ENCODE results near the gene SP100. TPM values are rescaled to one million over a fixed set of nuclear protein-coding genes. Genes with fewer than 3 reads are reported as not detected.
"Not testable (repeated sequence)": the region's sequence is repeated elsewhere in the genome, so short reads cannot be mapped to it uniquely, and the experiment has no call there.

Gene SP100
- total and polyA plus RNA-seq, 5 experiments from 2014 or later, result 81.0 to 221 (median 174) TPM

DNA sequence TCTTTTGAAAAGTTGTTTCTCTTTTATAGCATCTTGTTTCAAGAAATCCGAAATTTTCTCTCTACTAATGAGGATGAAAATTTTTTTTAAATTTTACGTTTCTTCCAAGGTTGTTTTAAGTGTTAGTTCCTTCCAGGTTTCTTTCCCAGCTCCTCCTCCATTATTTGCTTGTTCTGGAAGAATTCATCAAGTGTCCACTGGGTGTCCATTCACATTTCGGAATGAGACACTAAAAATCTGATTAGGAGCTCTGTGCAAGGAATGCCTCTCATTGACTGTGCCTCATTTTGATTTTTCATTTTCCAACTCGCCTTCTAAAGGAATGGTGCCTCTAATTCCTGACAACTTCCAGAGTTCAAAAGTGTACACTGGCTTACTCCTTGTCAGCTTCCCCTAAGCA lies 6.1 kb downstream of the SP100 start:
- H3K27ac Mint-ChIP-seq, result peak overlapping the region in 5 of 10 donors; percentile 10 to 76 (median 72)

DNA sequence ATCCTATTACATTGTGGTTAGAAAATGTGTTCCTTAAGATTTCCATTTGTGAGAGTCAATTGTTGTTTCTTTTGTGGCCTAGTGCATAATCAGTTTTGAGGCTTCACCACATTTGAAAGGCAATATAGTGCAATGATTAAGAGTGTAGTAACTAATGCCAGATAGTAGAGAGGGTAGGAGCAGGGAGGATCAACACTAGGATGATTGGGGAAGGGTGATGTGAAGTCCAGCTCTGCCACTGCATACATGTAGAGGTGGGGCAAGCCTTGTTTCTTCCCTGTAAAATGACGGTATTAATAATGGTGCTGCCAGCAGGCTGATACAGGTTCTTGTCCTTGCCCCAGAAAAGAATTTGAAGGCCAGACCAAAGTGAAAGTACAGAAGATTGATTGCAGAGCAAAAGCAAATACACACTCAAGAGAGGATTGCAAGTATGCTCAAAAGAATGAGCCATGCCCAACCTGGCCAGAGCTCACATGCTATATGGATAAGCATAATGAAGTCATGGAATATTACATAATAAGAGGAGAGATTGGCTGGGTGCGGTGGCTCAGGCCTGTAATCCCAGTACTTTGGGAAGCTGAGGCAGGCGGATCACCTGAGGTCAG lies 8.0 kb downstream of the SP100 start:
- POLR2A ChIA-PET, result no interaction called here
- H3K27ac Mint-ChIP-seq, result peak overlapping the region; percentile 35 to 79 (median 70)
- H3K36me3 Mint-ChIP-seq, result peaks cover 24 to 75% (median 56%) of the 10 kb centered on the region in 3 donors
- peaks cover 50 to 94% (median 84%) of the 10 kb centered on the region in 4 donors for H3K4me1 Mint-ChIP-seq
- ATAC-seq (peak in 1 of 2 donors; percentile 35), DNase-seq (no peak)
- H3K27me3 Mint-ChIP-seq, result no peaks in the 10 kb centered on the region
- peak overlapping the region; percentile 7 to 93 (median 56) for H3K4me3 Mint-ChIP-seq
- peaks cover 0 to 9% (median 3%) of the 10 kb centered on the region in 9 donors for H3K9me3 Mint-ChIP-seq

More for the DNA sequence above, 6.1 kb downstream of the SP100 start:
- H3K36me3 Mint-ChIP-seq, result peaks cover 14 to 68% (median 42%) of the 10 kb centered on the region in 3 donors
- DNase-seq (no peak), ATAC-seq (no peak)
- peak overlapping the region in 9 of 10 donors; percentile 15 to 93 (median 53) for H3K4me3 Mint-ChIP-seq
- no peaks in the 10 kb centered on the region for H3K9me3 Mint-ChIP-seq
- POLR2A ChIA-PET, result no interaction called here
- H3K4me1 Mint-ChIP-seq, result peaks cover 54 to 98% (median 88%) of the 10 kb centered on the region in 4 donors
- no peaks in the 10 kb centered on the region for H3K27me3 Mint-ChIP-seq

DNA sequence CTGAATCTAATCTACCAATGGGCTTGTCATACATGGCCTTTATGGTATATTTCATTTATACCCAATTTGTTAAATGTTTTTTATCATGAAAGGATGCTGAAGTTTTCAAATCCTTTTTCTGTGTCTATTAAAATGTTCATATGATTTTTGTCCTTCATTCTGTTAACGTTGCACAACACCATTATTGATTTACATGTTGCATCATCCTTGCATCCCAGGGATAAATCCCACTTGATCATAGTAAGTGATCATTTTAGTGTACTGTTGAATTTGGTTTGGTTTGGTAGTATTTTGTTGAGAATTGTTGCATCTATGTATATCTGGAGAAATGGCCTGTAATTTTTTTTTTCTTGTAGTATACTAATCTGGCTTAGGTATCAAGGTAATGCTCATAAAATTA lies 9.4 kb downstream of the SP100 start:
- H3K4me3 Mint-ChIP-seq, result peak overlapping the region in 8 of 10 donors; percentile 25 to 93 (median 70)
- ATAC-seq (no peak), DNase-seq (no peak)
- H3K27ac Mint-ChIP-seq, result peak overlapping the region in 9 of 10 donors; percentile 9 to 76 (median 53)
- H3K4me1 Mint-ChIP-seq, result peaks cover 42 to 86% (median 79%) of the 10 kb centered on the region in 4 donors
- H3K27me3 Mint-ChIP-seq, result no peaks in the 10 kb centered on the region
- H3K36me3 Mint-ChIP-seq, result peaks cover 31 to 84% (median 63%) of the 10 kb centered on the region in 3 donors
- POLR2A ChIA-PET, result no interaction called here
- peaks cover 0 to 19% (median 9%) of the 10 kb centered on the region in 9 donors for H3K9me3 Mint-ChIP-seq

DNA sequence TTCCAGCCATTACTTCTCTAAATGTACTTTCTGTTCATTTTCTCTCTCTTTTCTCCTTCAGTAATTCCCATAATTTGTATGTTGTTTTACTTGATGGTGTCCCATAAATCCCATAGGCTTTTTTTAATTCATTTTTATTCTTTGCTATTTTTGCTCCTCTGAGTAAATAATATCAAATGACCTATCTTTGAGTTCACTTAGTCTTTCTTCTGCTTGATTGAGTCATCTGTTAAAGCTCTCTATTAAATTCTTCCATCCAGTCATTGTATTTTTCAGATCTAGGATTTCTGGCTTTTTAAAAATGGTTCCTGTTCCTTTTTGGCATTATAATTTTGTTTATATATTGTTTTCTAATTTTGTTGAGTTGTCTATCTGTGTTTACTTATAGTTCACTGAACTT lies 13.5 kb downstream of the SP100 start:
- ATAC-seq, result no peak
- Mint-ChIP-seq H3K36me3 (peaks cover 36 to 75% (median 64%) of the 10 kb centered on the region in 3 donors), H3K4me3 (peak overlapping the region in 3 of 10 donors; percentile 9 to 34 (median 12))

DNA sequence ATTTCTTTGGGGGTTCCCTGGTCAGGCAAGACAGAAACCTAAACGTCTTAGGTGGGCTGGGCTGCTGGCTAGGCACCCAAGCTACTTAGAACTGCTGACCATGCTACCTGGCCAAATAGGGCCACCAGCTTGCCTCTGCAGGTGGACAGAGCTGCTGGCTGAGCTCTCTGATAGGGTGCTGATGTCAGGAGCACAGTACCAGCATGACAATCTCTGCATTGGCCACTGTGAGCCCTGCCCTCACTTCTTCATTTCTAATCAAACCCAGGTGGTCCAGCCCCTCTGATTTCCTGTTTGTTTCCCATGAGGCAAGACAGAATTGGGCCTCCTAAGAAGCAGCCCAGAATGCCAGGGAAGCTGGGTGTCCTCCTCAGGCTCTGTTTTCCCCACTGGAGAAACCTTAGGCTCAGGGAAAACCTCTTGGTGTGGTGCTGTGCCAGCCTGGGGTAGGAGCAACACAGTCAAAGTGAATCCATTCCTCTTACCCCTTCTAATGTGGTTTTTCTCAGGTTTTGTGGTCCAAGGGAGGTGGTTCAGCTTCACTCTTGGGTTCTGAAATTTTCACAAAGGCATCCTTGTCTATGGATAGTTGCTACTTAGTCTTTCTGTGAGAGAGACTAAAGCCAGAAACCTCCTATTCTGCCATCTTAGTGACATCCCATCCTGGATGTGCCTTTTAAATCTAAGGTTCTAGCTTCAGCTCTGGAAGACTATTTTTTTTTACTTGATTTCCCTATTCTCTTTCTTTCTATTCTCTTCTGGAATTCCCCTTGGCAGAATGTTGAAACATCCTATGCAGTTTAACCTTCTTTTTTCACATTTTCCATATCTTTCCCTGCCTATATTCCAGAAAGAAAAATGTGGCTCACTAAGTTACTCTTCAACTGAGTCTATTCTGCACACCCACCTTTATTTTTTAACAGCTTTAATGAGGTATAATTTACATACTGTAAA lies 15.2 kb downstream of the SP100 start:
- H3K27ac Mint-ChIP-seq, result peak overlapping the region; percentile 10 to 81 (median 66)
- H3K4me1 Mint-ChIP-seq, result peaks cover 25 to 79% (median 55%) of the 10 kb centered on the region in 4 donors
- DNase-seq (peak in 3 of 10 donors; percentile 13 to 37 (median 37)), ATAC-seq (peak; percentile 77 to 80)
- H3K27me3 Mint-ChIP-seq, result no peaks in the 10 kb centered on the region
- peaks cover 41 to 67% (median 67%) of the 10 kb centered on the region in 3 donors for H3K36me3 Mint-ChIP-seq
- POLR2A ChIA-PET, result interaction anchor here (0.7 to 2.3 kb wide), 3 partner anchors 8 to 15 kb away, joined by 3 to 7 read pairs (median 3); partner anchors contain the start of gene SP100
- H3K4me3 Mint-ChIP-seq, result peak overlapping the region in 9 of 10 donors; percentile 12 to 75 (median 47)
- peaks cover 0 to 37% (median 11%) of the 10 kb centered on the region in 9 donors for H3K9me3 Mint-ChIP-seq

More for the DNA sequence above, 13.5 kb downstream of the SP100 start:
- Mint-ChIP-seq H3K27ac (peak overlapping the region in 4 of 10 donors; percentile 23 to 70 (median 52)), H3K27me3 (no peaks in the 10 kb centered on the region), H3K9me3 (peaks cover 0 to 23% (median 10%) of the 10 kb centered on the region in 9 donors), H3K4me1 (peaks cover 28 to 83% (median 67%) of the 10 kb centered on the region in 4 donors)
- POLR2A ChIA-PET, result no interaction called here
- DNase-seq, result no peak

DNA sequence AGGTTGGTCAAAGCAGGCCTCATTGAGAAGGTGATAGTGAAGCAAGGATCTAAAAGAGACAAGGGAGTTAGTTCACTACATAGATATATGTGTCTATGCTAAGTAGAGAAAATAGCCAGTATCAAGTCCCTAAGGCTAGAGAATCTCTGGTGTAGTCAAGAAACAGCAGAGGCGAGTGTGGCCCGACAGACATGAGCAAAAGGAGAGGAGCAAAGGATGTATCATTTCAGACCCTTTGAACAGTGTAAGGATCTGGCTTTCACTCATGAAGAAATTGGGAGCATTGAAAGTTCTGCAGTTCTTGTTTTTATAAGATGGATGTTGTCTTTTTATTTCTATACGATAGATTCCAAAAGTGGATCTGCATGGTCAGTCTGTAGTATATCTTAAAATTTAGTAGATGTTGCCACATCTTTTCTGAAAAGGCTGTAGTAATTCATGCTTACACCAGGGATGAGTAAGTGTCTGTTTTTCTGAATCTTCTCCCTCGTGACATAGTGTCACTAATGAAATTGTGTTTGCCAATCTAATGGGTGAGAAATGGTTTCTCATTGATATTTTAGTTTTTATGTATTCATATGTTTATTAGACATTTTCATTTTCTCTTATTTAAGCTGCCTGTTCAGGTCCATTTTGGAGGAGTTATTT lies 18.8 kb downstream of the SP100 start:
- Mint-ChIP-seq H3K27me3 (no peaks in the 10 kb centered on the region), H3K4me3 (peak overlapping the region in 4 of 10 donors; percentile 0 to 9 (median 6)), H3K36me3 (peaks cover 27 to 58% (median 52%) of the 10 kb centered on the region in 3 donors), H3K27ac (peak overlapping the region; percentile 35 to 91 (median 76)), H3K4me1 (peaks cover 24 to 80% (median 51%) of the 10 kb centered on the region in 4 donors), H3K9me3 (peaks cover 1 to 26% (median 7%) of the 10 kb centered on the region in 9 donors)
- DNase-seq, result no peak
- POLR2A ChIA-PET, result interaction anchor here (0.9 to 1.8 kb wide), 2 partner anchors 11 to 16 kb away, joined by 3 to 7 read pairs; no protein-coding TSS in a partner anchor
- ATAC-seq, result peak in 1 of 2 donors; percentile 7

DNA sequence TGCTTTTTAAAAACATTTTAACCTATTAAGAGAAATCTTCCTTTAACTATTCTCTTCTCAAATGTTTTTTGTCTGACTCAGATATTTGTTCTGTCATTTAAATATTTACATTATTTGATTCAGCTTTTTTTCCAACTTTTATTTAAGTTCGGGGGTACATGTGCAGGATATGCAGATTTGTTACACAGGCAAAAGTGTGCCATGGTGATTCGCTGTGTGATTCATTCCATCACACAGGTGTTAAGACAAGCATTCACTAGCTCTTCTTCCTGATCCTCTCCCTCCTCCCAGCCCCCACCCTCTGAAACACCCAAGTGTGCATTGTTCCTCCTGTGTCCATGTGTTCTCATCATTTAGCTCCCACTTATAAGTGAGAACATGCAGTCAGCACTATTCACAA lies 19.4 kb downstream of the SP100 start:
- Mint-ChIP-seq H3K27ac (peak overlapping the region in 7 of 10 donors; percentile 35 to 83 (median 68)), H3K4me3 (no peak overlapping the region), H3K27me3 (no peaks in the 10 kb centered on the region), H3K4me1 (peaks cover 24 to 77% (median 47%) of the 10 kb centered on the region in 4 donors), H3K9me3 (peaks cover 0 to 22% (median 6%) of the 10 kb centered on the region in 9 donors), H3K36me3 (peaks cover 27 to 54% (median 46%) of the 10 kb centered on the region in 3 donors)
- DNase-seq (no peak), ATAC-seq (no peak)
- POLR2A ChIA-PET, result interaction anchor here (0.9 to 1.8 kb wide), 2 partner anchors 10 to 17 kb away, joined by 3 to 7 read pairs; no protein-coding TSS in a partner anchor

DNA sequence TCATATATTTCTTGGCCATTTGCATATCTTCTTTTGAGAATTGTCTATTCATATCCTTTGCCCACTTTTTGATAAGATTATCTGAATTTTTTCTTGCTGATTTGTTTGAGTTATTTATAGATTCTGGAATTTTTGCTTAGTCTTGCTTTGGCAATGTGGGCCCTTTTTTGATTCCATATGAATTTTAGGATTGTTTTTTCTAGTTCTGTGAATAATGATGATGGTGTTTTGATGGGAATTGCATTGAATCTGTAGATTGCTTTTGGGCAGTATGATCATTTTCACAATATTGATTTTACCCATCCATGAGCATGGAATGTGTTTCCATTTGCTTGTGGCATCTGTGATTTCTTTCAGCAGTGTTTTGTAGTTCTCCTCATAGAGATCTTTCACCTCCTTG lies 23.1 kb downstream of the SP100 start:
- H3K4me1 Mint-ChIP-seq, result peaks cover 25 to 79% (median 55%) of the 10 kb centered on the region in 4 donors
- DNase-seq, H3K27me3 Mint-ChIP-seq, ATAC-seq, POLR2A ChIA-PET: not testable (repeated sequence)
- H3K36me3 Mint-ChIP-seq, result peaks cover 14 to 44% (median 36%) of the 10 kb centered on the region in 3 donors
- H3K27ac Mint-ChIP-seq, result peak overlapping the region; percentile 20 to 95 (median 84)
- peaks cover 0 to 18% (median 4%) of the 10 kb centered on the region in 9 donors for H3K9me3 Mint-ChIP-seq
- H3K4me3 Mint-ChIP-seq, result peak overlapping the region in 8 of 10 donors; percentile 20 to 87 (median 65)

DNA sequence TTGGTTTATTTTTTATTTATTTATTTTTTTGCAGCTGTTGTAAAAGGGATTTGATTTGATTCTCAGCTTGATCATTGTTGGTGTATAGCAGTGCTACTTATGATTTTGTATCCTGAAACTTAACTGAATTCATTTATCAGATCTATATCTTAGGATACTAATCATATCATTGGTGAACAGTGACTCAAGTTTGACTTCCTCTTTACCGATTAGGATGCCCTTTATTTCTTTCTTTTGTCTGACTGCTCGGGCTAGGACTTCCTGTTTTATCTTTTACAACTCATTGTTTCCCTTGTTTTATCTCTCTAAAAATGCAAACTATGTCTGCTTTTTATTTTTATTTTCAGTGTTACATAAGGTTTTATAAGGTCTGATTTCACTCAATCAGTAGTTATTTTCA lies 23.6 kb downstream of the SP100 start:
- H3K4me3 Mint-ChIP-seq, result peak overlapping the region; percentile 54 to 87 (median 75)
- peaks cover 0 to 16% (median 4%) of the 10 kb centered on the region in 9 donors for H3K9me3 Mint-ChIP-seq
- DNase-seq (no peak), ATAC-seq (peak in 1 of 2 donors; percentile 46)
- no peaks in the 10 kb centered on the region for H3K27me3 Mint-ChIP-seq
- POLR2A ChIA-PET, result no interaction called here
- peak overlapping the region; percentile 20 to 95 (median 87) for H3K27ac Mint-ChIP-seq
- H3K4me1 Mint-ChIP-seq, result peaks cover 23 to 78% (median 55%) of the 10 kb centered on the region in 4 donors
- H3K36me3 Mint-ChIP-seq, result peaks cover 13 to 47% (median 41%) of the 10 kb centered on the region in 3 donors

DNA sequence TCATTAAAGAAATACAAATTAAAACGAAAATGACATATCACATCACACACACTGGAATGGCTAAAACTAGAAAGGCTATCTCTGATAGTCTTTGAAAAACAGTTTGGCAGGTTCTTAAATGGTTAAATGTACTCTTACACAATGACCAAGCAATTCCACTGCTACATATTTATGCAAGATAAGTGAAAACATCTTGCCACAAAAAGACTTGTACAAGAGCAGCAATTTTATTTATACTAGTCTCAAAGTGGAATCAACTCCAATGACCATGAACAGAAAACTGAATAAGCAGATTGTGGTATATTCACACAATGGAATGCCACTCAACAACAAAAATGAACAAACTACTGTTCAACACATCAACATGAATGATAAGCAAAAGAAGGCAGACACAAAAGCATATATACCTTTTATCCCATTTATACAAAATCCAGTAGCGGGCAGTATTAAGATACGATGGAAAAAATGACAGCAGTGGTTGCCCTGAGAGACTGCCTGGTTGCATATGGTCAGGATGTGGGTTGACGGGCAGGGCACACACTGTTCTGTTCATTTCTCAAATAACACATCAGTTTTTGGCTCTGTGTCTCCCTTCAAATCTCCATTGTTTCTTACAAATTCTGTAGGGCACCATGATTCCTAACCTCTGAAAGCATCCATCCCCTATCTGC lies 25.4 kb downstream of the SP100 start:
- DNase-seq (peak in 7 of 10 donors; percentile 21 to 71 (median 50)), ATAC-seq (peak; percentile 88 to 93)
- H3K27ac Mint-ChIP-seq, result peak overlapping the region; percentile 37 to 92 (median 88)
- peaks cover 21 to 81% (median 61%) of the 10 kb centered on the region in 4 donors for H3K4me1 Mint-ChIP-seq
- H3K9me3 Mint-ChIP-seq, result peaks cover 0 to 4% (median 2%) of the 10 kb centered on the region in 9 donors
- peak overlapping the region; percentile 1 to 83 (median 70) for H3K4me3 Mint-ChIP-seq
- POLR2A ChIA-PET, result no interaction called here
- H3K36me3 Mint-ChIP-seq, result peaks cover 13 to 50% (median 42%) of the 10 kb centered on the region in 3 donors
- no peaks in the 10 kb centered on the region for H3K27me3 Mint-ChIP-seq

DNA sequence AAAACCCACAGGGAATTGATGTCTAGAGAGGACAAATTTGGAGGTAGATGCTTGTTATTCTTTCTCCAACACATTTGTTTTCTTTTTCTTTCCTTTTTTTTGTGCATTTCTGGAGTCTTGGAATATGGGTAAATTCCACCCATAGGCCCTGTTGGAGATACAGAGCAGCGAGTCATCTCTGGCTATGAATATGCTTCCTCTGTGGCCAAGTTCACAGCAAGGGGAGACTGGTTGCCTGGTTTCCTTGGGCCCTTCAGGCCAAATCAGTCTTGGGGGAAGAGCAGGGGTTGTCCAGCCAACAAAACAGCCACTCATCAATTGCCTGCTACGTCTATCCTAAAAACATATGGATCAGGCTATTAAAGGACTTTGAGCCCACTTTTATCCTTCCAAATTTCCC lies 27.5 kb downstream of the SP100 start:
- H3K27ac Mint-ChIP-seq, result peak overlapping the region in 7 of 10 donors; percentile 31 to 88 (median 75)
- H3K9me3 Mint-ChIP-seq, result no peaks in the 10 kb centered on the region
- DNase-seq (no peak), ATAC-seq (no peak)
- POLR2A ChIA-PET, result no interaction called here
- H3K27me3 Mint-ChIP-seq, result no peaks in the 10 kb centered on the region
- peaks cover 30 to 59% (median 51%) of the 10 kb centered on the region in 3 donors for H3K36me3 Mint-ChIP-seq
- H3K4me3 Mint-ChIP-seq, result peak overlapping the region in 2 of 10 donors; percentile 21 to 51
- peaks cover 36 to 91% (median 81%) of the 10 kb centered on the region in 4 donors for H3K4me1 Mint-ChIP-seq
